ENCODE results near the gene MXD1.
"Not testable (repeated sequence)": the region's sequence is repeated elsewhere in the genome, so short reads cannot be mapped to it uniquely, and the experiment has no call there.

The MXD1 gene

DNA sequence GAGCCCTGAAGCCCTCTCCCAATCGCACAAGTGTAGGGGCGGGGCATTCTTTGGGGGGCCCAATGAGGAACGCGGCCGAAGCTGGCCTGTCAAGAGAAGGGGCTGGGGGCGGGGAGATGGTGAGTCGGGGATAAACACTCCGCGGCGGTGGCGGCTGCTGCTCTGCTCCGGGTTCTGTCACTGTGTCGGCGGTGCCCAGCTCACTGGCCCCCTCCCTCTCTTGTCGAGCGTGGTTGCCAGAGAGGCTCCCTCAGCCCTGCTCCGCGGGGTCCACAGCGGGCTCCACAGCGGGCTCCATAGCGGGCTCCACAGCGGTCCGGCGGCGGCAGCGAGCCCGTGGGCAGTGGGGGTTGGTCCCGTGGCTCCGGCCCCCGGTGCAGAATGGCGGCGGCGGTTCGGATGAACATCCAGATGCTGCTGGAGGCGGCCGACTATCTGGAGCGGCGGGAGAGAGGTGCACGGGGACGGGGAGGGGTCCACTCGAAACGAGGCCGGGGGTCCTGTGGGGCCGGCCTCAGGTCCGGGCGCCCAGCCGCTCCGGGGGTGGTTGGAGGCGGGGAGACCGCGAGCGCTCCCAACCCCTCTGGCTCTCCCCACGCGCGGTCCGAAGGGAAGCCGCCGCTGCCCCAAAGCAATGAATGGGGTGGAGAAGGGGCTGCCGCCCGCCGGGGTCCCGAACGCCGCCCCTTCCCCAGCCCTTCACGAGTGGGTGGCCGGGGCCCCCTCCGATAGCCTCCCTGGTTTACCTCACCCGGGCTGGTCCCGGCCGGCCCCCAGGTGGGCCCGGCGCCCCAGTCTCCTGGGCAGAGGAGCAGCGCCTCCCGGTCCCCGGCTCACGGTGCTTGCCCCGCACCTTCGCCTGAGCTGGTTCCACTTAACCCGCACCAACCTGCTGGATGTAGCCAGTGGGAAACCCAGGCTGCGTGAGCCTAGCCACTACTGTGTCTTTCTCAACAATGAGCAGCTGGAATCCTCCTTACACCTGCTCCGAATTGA lies at the start of gene MXD1:
Gene MXD1, plus strand, starts transcription at position 160 of the 996 bp plus-strand sequence. Its CDS starts 222 bp downstream, at position 382.
- DNase-seq (ENCODE audit: low spot score): no peak

DNA sequence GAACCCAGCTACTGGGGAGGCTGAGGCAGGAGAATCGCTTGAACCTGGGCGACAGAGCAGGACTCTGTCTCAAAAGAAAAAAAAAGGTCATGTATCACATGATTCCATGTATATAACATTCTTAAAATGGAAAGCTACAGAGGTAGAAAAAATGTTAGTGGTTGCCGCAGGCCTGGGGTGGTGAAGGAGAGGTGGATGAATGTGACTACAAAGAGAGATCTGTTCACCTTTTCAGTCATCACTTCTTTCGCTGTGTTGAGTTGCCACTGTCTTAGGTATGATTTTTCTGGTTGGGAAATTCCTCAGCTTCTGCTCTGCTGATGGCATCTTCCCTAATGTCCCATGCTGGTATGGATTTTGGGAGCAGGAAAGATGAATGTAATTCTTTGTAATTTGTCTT lies 26.5 kb upstream of the MXD1 start:
- no peak for DNase-seq (ENCODE audit: low spot score)

- DNase-seq (ENCODE audit: low spot score): no peak
Observed at GRCh38 chr2:69889302-69889701, 25.6 kb upstream of the MXD1 start.

DNA sequence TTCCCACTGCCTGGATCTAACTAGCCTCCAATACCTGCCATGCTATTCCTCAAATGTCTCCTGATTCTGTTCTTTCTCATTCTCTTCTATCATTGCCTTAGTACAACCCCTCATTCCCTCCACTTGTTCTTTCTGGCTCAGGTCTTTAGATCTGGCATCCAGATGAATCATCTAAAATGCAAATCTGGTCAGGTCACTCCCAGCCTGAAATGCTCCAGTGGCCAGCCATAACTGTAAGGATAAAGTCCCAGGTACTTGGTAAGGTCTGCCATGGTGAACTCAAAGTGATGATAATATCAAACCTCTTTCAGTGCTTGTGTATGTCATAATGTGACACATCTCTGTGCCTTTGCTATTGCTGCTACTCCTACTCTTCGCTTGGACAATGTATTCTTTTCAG lies 24.0 kb upstream of the MXD1 start:
- no peak for DNase-seq (ENCODE audit: low spot score)

GRCh38 chr2:69892838-69893424 lies 22.0 kb upstream of the MXD1 start:
- DNase-seq (ENCODE audit: low spot score): not testable (repeated sequence)

GRCh38 chr2:69893684-69894551 lies 21.0 kb upstream of the MXD1 start, which contains the start of gene SNRNP27:
Gene SNRNP27 (plus strand): TSS chr2:69893956. CDS start chr2:69893985, 29 bp downstream.
- DNase-seq (ENCODE audit: low spot score): peak; percentile 87

DNA sequence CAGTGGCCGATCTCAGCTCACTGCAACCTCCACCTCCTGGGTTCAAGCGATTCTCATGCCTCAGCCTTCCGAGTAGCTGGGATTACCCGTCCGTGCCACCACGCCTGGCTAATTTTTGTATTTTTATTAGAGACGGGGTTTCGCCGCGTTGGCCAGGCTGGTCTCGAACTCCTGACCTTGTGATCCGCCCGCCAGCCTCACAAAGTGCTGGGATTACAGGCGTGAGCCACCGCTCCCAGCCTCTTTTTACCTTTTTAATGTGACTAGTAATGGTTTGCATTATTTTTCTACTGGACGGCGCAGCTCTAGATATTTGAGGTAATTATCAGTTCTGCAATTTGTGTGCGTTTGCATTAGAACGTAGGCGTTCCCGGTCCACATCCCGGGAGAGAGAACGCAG lies 20.2 kb upstream of the MXD1 start:
- DNase-seq (ENCODE audit: low spot score): not testable (repeated sequence)

GRCh38 chr2:69902213-69902922 lies 12.5 kb upstream of the MXD1 start:
- no peak for DNase-seq (ENCODE audit: low spot score)

- no peak for DNase-seq (ENCODE audit: low spot score)
Observed at GRCh38 chr2:69907216-69907615, 7.7 kb upstream of the MXD1 start.

GRCh38 chr2:69911985-69912563 lies 2.8 kb upstream of the MXD1 start:
- peak; percentile 24 for DNase-seq (ENCODE audit: low spot score)

- peak; percentile 98 for DNase-seq (ENCODE audit: low spot score)
Observed at GRCh38 chr2:69914164-69914949, 552 bp upstream of the MXD1 start.

DNA sequence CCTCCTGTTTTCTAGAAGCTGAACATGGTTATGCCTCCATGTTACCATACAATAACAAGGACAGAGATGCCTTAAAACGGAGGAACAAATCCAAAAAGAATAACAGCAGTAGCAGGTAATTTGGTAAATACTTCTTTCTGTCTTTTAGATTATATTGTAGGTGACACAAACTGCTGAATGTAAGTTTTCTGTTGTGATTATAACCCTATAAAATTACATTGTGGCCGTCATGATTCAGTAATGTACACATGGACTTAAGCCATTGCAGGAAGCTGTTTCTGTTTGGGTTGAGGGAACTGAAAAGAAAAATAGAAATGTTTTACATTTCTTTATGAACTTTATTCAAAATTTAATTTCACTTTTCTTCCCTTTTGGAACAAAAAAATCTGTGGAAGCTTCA lies 1.2 kb downstream of the MXD1 start:
- no peak for DNase-seq (ENCODE audit: low spot score)

DNA sequence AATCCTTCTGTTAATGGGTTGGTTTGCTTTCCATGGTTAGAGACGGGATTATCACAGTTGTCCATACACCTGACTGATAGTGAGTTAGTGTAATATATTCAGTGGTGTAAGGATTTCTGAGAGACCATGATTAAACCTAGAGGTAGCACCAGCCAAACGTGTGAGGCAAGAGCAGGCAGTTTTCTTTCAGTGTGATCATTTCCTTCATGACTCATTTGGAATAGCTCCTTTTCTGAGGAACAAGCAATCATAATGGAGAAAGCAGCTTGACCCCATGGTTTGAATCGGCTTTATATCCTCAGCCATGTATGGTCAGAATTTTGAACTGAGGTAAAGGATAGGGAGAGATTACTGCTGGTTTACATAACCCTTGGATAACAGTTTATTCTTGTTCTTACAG lies 2.9 kb downstream of the MXD1 start:
- peak; percentile 74 for DNase-seq (ENCODE audit: low spot score)

GRCh38 chr2:69918401-69918800 lies 3.5 kb downstream of the MXD1 start:
- DNase-seq (ENCODE audit: low spot score): no peak

GRCh38 chr2:69923116-69923515 lies 8.2 kb downstream of the MXD1 start:
- no peak for DNase-seq (ENCODE audit: low spot score)

DNA sequence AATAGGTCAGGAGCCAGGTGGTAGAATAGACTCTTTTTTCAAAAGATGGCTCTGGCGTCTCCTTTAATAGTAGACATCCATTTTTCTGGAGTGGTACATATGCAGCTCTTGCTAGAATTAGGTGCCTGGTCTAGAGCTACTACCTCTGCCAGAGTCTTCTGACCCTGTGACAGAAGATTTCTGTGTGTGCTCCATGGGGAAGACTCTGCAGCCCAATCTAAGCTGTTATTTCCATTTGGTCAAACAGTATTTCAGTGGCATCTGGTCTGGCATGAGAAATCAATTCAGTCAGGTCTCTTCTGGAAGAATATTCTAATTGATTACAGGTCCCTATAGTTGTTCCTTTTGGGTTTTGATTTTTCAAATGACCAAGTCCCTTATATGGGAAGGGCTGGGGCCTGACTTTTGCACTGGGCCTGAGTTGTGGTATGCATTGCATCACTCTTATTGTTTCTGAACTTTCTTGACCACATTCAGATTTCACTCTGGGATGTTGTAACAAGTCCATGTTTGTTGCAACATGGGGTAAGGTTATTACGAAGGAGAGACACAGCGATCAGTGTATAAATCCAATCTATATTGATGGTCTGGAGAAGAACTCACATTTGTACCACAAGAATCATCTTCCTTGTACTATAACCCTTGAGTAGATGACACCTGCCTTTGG lies 12.1 kb downstream of the MXD1 start:
- no peak for DNase-seq (ENCODE audit: low spot score)

GRCh38 chr2:69931832-69932595 lies 17.1 kb downstream of the MXD1 start:
- DNase-seq (ENCODE audit: low spot score): no peak

DNA sequence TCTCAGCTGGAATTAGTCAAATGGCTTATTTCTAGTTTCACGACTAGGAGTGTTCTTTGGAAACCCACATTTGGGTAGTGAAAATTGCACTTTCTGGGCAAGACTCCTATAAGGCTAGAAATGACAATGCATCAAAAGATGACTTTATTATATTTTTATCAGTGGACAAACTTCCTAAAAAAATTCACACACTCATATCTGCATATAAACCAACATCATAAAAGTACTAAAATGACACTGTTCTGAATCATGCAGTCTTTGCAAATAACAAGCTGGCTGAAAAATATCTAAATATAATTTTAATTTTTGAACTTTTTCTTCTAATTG lies 17.6 kb downstream of the MXD1 start:
- DNase-seq (ENCODE audit: low spot score): no peak

- DNase-seq (ENCODE audit: low spot score): no peak
Observed at GRCh38 chr2:69933254-69933828, 18.4 kb downstream of the MXD1 start.
